Gastroesophageal sphincter (tissue), 3 donors: Measurements from ENCODE around the gene SYCP2L.

ENCODE experiments used
- CTCF ChIP-seq, 4 experiments: fragments of 200-600 bp in 2 of 4; fragments of 450-650 bp in 2 of 4; sonication (generic) in 1 of 4; IDR thresholded peaks; one replicate each; pipeline ENCODE4 v1.5.1; 2017 to 2019; ENCODE audit warnings: antibody characterized with exemption in 4 of 4, mild to moderate bottlenecking in 2 of 4, moderate library complexity in 2 of 4
- POLR2AphosphoS5 ChIP-seq: sonication (generic); formaldehyde crosslinking; IDR thresholded peaks from one replicate; pipeline ENCODE4 v1.6.1; 2017; ENCODE audit warnings: antibody characterized with exemption

- TF ChIP-seq CTCF (IDR thresholded peaks at IDR 0.05): no peak
- no peak for TF ChIP-seq POLR2AphosphoS5
These were observed 107.0 kb downstream of the SYCP2L start for GRCh38 chr6:10993896-10994295.
